HCT116 (cell line): ENCODE measurements around the gene PCGF5. TPM values are rescaled to one million over a fixed set of nuclear protein-coding genes. Genes with fewer than 3 reads are reported as not detected.

Source experiments
- ATAC-seq: fragments of 200-7000 bp; cut with Tn5 transposase; 2 replicates; pipeline ENCODE4 v1.9.1; 2020; ENCODE audit warnings: mild to moderate bottlenecking, moderate library complexity
- BruUV-seq: library from RNA; stranded (reverse); fragments of 400-500 nt; replicated peaks from 2 replicates; lab custom pipeline; 2021; lab: Mats Ljungman, UMichigan
- CTCF ChIA-PET: fragments of 300-600 bp; sonication (Branson Sonifier 250); formaldehyde crosslinking; loops from one replicate; lab custom pipeline; 2021; ENCODE audit warnings: antibody characterized with exemption; lab: Charles Lee
- POLR2A ChIA-PET: fragments of 300-600, 350-600 bp; sonication (Branson Sonifier 250); formaldehyde crosslinking; loops from one replicate; lab custom pipeline; 2021; ENCODE audit warnings: antibody characterized with exemption; lab: Charles Lee
- RAD21 ChIA-PET, 2 experiments: fragments of 300-600 bp; sonication (Branson Sonifier 250); formaldehyde crosslinking; loops; one replicate each; lab custom pipeline; 2023; ENCODE audit warnings: low total read pairs in 2 of 2; ENCODE audit not compliant: uncharacterized antibody in 2 of 2, unreplicated experiment in 2 of 2, low non-redundant PET in 1 of 2; lab: Charles Lee
- DNase-seq: peaks from one replicate; pipeline ENCODE4 v3.0.0-alpha.2; 2010; ENCODE audit warnings: low read depth, low spot score
- H2AFZ ChIP-seq: fragments of 200-600 bp; shearing (Covaris generic), sonication (generic); 2 replicates; pipeline ENCODE4 v1.6.1; 2017; ENCODE audit warnings: low read depth, mixed run types, mixed read lengths, antibody characterized with exemption, low read length; ENCODE audit not compliant: poor library complexity, severe bottlenecking
- H3K27ac ChIP-seq: 2 replicates; pipeline ENCODE4 v1.5.1; 2012; ENCODE audit warnings: low read depth, low read length
- H3K27me3 ChIP-seq: fragments of 200-600 bp; sonication (generic); 2 replicates; pipeline ENCODE4 v1.6.1; 2016; ENCODE audit warnings: mixed run types, low read length, mixed read lengths; ENCODE audit not compliant: insufficient read depth
- H3K36me3 ChIP-seq, 2 experiments: fragments of 200-500 bp in 1 of 2; fragments of 200-600 bp in 1 of 2; sonication (Bioruptor generic) in 1 of 2; sonication (generic) in 1 of 2; 2 replicates each; pipeline versions ENCODE4 v1.5.1 to v1.6.1; 2014 to 2016; ENCODE audit warnings: low read length in 2 of 2, inconsistent platforms in 1 of 2, mixed read lengths in 1 of 2, mixed run types in 1 of 2; ENCODE audit not compliant: insufficient read depth in 2 of 2, control insufficient read depth in 1 of 2
- H3K4me1 ChIP-seq, 2 experiments: fragments of 200-600 bp in 1 of 2; sonication (generic) in 1 of 2; 2 replicates each; pipeline versions ENCODE4 v1.5.1 to v1.6.1; 2012 to 2017; ENCODE audit warnings: low read length in 2 of 2, inconsistent platforms in 1 of 2, mild to moderate bottlenecking in 1 of 2, mixed read lengths in 1 of 2, mixed run types in 1 of 2, moderate library complexity in 1 of 2; ENCODE audit not compliant: insufficient read depth in 2 of 2, control insufficient read depth in 1 of 2
- H3K4me2 ChIP-seq: fragments of 200-600 bp; sonication (generic); 2 replicates; pipeline ENCODE4 v1.6.1; 2017; ENCODE audit warnings: mixed run types, low read length, mixed read lengths
- H3K4me3 ChIP-seq, 2 experiments: fragments of 200-600 bp in 1 of 2; sonication (generic) in 1 of 2; replicated peaks in 1 of 2; 2 replicates each; pipeline ENCODE4 v1.5.1; 2011 to 2016; ENCODE audit warnings: low read length in 2 of 2, control low read depth in 1 of 2, low read depth in 1 of 2, mild to moderate bottlenecking in 1 of 2, mixed read lengths in 1 of 2, mixed run types in 1 of 2
- H3K79me2 ChIP-seq: fragments of 200-600 bp; sonication (generic); 2 replicates; pipeline ENCODE4 v1.6.1; 2017; ENCODE audit warnings: mild to moderate bottlenecking, mixed run types, low read length, moderate library complexity, mixed read lengths; ENCODE audit not compliant: insufficient read depth
- H3K9ac ChIP-seq: fragments of 200-600 bp; sonication (generic); 2 replicates; pipeline ENCODE4 v1.6.1; 2016; ENCODE audit warnings: low read length, mixed read lengths
- H3K9me2 ChIP-seq: fragments of 200-600 bp; sonication (generic), shearing (Covaris generic); 2 replicates; pipeline ENCODE4 v1.6.1; 2017; ENCODE audit warnings: mixed run types, mild to moderate bottlenecking, moderate library complexity; ENCODE audit not compliant: insufficient read depth
- H3K9me3 ChIP-seq, 2 experiments: fragments of 200-500 bp in 1 of 2; fragments of 200-600 bp in 1 of 2; sonication (Bioruptor generic) in 1 of 2; sonication (generic) in 1 of 2; 2 replicates each; pipeline ENCODE4 v1.6.1; 2014 to 2017; ENCODE audit warnings: low read length in 2 of 2, mixed read lengths in 2 of 2, inconsistent platforms in 1 of 2, low read depth in 1 of 2, mild to moderate bottlenecking in 1 of 2, mixed run types in 1 of 2, moderate library complexity in 1 of 2; ENCODE audit not compliant: control insufficient read depth in 1 of 2, insufficient read depth in 1 of 2
- H4K20me1 ChIP-seq: fragments of 200-600 bp; sonication (generic), shearing (Covaris generic); 2 replicates; pipeline ENCODE4 v1.6.1; 2017; ENCODE audit warnings: mixed run types, mild to moderate bottlenecking, moderate library complexity; ENCODE audit not compliant: insufficient read depth
- EGR1 ChIP-seq: IDR thresholded peaks from 2 replicates; pipeline ENCODE4 v1.6.1; 2012; ENCODE audit warnings: low read depth
- RAD21 ChIP-seq: IDR thresholded peaks from 2 replicates; pipeline ENCODE4 v1.6.1; 2012; ENCODE audit warnings: low read depth, mild to moderate bottlenecking
- intact Hi-C: fragments of 100-400 bp; cut with micrococcal nuclease; formaldehyde crosslinking; loops from 2 replicates; pipeline ENCODE4 v1.10.0; 2022
- total RNA-seq: library from RNA; stranded (reverse); gene quantifications from one replicate; pipeline ENCODE4 v1.2.1, GENCODE V29; 2021; ENCODE audit not compliant: unreplicated experiment
- TF ChIP-seq, protein P1 (sequence below): IDR thresholded peaks from 2 replicates; pipeline ENCODE4 v1.6.1; 2012; ENCODE audit warnings: low read depth

Gene PCGF5
- total RNA-seq, 1 experiment from 2014 or later, result 27.5 TPM

DNA sequence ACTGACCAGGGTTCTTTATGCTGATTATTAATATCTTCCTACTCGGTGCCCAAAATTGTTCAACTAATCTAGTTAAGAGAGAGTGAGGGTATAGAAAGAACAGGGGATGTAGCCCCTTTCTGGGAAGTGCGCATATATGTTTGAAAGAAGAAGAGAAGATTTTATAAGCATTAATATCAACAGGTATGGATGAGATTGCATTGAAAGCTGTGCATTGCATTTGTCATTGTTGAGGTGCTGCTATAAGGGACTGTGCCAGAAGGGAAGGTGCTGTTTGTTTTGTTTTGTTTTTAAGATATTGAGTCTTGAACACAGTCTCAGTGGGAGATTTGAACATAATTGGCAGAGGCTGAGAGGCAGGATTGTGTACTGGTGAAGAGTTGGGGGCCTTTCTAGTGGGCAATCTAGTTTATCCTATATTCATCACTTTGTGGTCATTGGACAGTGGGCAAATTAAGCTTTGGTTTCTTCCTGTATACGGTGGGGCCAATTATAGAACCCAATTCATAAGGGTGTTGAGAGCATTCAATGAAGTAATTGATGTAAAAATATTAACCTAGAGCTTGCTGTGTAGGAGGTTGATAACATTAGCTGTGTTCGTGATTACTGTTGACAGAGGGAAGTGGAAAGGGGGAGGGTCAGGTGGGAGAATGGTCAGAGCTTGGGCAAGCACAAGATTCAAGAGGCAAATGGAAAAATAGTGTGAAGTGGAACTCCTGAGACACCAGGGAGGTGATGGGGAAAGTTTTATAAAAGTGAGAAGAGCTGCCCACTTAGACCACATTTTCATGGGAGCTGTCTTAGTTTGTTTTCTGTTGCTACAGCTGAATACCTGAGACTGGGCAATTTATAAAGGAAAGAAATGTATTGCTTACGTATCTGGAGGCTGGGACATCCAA, 19.9 kb upstream of the PCGF5 start:
- Histone ChIP-seq H3K4me1 (no peaks in the 10 kb centered on the region), H3K9me2 (no peaks in the 10 kb centered on the region)
- TF ChIP-seq EGR1, result no peak
- TF ChIP-seq, protein P1, sequence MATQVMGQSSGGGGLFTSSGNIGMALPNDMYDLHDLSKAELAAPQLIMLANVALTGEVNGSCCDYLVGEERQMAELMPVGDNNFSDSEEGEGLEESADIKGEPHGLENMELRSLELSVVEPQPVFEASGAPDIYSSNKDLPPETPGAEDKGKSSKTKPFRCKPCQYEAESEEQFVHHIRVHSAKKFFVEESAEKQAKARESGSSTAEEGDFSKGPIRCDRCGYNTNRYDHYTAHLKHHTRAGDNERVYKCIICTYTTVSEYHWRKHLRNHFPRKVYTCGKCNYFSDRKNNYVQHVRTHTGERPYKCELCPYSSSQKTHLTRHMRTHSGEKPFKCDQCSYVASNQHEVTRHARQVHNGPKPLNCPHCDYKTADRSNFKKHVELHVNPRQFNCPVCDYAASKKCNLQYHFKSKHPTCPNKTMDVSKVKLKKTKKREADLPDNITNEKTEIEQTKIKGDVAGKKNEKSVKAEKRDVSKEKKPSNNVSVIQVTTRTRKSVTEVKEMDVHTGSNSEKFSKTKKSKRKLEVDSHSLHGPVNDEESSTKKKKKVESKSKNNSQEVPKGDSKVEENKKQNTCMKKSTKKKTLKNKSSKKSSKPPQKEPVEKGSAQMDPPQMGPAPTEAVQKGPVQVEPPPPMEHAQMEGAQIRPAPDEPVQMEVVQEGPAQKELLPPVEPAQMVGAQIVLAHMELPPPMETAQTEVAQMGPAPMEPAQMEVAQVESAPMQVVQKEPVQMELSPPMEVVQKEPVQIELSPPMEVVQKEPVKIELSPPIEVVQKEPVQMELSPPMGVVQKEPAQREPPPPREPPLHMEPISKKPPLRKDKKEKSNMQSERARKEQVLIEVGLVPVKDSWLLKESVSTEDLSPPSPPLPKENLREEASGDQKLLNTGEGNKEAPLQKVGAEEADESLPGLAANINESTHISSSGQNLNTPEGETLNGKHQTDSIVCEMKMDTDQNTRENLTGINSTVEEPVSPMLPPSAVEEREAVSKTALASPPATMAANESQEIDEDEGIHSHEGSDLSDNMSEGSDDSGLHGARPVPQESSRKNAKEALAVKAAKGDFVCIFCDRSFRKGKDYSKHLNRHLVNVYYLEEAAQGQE, result no peak
- TF ChIP-seq RAD21, result no peak
- TF ChIP-seq, all 23 proteins: peak for 0
- peaks cover 12% of the 10 kb centered on the region for H3K79me2 ChIP-seq
- BruUV-seq, result no TSS peak
- H3K36me3 ChIP-seq, result no peaks in the 10 kb centered on the region
- no peak overlapping the region for H3K9ac ChIP-seq
- H3K27ac ChIP-seq, result no peak overlapping the region
- H4K20me1 ChIP-seq, result no peaks in the 10 kb centered on the region
- no peak overlapping the region for H3K4me3 ChIP-seq
- POLR2A ChIA-PET, result no interaction called here
- RAD21 ChIA-PET, result no interaction called here
- H3K4me2 ChIP-seq, result no peak overlapping the region
- intact Hi-C loops, result no loop called here
- H3K27me3 ChIP-seq, result no peaks in the 10 kb centered on the region
- CTCF ChIA-PET, result no interaction called here
- H3K9me3 ChIP-seq, result no peaks in the 10 kb centered on the region
- H2AFZ ChIP-seq, result no peak overlapping the region
- DNase-seq (no peak), ATAC-seq (no peak)
